CMK (cell line): Measurements from ENCODE around the gene RNF150.
"Not testable (repeated sequence)": the region's sequence is repeated elsewhere in the genome, so short reads cannot be mapped to it uniquely, and the experiment has no call there.

Experiments
- DNase-seq: peaks from one replicate; pipeline ENCODE4 v3.0.0-alpha.2; 2010; ENCODE audit warnings: low read depth

RNF150 gene

DNA sequence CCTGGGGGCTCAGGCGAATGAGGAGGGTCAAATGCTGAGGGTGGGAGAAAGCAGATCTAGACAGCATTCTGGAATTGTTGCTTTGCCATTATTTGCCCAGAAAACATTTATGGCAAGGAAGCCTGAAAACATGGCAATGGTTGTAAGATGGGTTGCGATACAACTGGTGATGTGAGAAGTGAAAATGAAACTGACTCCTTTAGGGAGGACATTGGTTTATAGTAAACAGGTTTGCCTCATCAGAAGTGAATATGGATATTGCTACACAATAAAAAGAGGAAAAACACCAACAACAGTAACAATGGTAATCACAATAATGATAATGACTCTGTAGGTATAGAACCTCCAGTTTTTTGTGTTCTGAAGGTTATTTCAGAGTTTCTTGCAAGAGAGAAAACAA is 270.1 kb downstream of the RNF150 start:
- DNase-seq = no peak

DNA sequence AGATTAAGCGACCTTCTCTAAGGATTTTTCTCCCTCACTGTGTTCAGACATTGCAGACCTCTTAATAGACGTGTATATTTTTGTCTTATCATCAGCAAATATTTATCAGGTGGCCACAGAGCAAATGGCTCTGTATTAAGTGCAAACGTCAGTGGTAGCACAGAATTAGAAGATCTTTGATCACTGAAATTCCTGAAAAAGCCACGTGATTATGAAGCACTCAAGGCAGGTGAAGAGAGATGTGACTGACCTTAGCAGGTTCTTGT is 271.2 kb downstream of the RNF150 start:
- no peak for DNase-seq

DNA sequence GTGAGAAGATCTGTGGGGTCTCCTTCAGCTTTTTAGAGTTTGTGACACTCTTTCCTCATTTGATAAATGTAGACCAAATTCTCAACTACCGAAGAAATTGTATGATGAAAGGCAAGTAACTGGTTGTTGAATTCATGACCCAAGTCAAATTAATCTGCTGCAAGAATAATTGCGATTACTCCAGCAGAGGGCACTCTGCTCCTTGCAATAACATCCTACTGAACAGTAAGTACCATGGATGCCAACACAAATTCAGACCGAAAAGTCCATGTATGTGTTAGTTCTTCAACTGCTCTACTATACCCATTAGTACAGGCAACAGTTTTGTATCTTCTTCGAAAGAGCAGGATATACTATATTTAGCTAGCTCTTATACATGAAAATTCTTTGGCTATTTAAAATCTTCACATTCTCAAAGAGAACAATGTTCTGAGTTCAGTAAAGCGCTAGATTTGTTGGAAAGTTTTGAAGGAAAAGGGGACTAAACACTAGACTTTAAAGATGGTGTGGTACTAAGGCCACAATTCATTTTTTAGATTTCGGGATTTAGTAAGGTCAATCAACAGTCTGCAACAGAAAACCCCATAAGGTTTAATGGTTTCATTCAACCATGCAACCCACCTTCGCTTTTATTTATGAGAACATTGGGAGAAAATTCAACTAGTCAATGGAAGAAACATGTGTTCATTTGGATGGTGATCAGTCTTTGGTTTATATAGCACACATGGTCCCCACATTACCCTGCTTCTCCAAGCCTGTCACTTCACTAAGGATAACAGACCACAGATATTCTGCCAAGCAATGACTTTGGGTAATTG is 271.7 kb downstream of the RNF150 start:
- peak; percentile 53 for DNase-seq

DNA sequence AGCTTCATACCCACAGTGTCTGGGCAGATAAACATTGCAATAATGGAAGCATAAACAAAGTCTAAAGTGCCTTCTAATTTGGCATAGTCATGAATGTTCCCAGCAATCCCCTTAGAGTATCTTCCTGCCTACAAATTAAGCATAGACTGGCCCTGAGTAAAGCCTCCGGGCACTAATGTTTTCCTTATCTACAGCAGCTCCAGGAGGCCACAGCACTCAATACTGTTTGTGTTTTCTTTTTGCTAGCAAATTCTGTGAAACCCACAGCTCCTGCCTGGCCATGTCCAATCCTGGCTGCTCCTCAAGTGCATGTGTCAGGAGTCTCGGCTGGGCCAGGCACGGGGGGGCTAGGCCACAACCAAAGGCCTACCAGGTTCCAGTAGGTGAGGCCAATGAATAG is 274.4 kb downstream of the RNF150 start:
- no peak for DNase-seq

DNA sequence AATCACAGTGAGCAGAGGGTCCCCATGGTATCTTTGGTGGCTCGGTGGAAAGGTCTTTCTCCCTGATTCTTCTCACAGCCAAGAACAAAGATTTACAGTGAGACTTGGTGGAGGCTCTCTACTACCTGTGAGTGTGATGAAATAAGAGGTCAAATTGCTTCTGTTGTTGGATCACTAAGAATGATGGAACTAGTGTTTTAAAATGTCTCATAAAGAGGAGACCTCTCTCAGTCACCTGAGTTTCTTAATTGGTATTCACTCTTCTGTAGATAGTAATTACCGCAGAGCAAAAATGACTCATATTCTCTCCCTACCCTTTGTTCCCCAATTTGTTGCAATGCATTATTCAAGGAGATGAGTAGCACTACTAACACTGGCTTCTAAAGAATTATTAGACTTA is 276.2 kb downstream of the RNF150 start:
- DNase-seq = no peak

DNA sequence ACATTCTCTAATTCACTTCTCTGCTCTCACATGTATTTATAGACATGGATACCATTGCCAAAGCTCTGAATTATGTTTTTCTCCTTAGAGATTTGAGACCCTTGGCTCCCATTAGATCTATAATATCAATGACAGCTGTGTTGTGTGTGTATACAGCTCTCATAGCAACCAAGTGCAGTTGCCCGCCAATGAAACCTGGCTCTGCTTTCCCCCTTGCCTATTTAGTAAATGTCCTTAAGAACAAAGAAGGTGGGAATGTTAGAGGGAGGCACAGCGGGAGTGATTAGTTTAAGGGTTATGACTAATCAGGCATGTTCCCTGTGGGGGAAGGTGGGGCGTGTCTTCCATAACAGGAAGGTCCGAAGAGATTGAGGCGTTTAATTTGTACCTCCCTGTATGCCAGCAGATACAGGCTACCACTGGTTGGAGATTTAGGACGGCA is 276.6 kb downstream of the RNF150 start:
- DNase-seq = no peak

DNA sequence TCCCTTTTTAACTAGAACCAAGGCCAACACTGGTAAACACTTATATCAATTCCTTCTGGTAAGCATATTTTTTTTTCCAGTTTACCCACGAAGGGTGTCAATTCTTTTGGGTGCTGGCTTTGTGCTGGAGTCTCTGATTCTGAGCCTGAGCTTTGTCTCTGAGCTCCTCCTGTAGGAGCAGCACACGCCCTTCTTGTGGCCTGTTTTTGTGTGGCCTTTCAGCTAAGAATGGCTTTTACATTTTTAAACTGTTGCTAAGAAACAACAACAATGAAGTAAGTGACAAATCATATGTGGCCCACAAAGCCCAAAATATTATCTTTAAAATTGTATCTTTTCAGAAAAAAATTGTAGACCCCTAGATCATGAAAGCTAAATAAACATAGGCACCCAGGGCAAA is 279.1 kb downstream of the RNF150 start:
- no peak for DNase-seq

DNA sequence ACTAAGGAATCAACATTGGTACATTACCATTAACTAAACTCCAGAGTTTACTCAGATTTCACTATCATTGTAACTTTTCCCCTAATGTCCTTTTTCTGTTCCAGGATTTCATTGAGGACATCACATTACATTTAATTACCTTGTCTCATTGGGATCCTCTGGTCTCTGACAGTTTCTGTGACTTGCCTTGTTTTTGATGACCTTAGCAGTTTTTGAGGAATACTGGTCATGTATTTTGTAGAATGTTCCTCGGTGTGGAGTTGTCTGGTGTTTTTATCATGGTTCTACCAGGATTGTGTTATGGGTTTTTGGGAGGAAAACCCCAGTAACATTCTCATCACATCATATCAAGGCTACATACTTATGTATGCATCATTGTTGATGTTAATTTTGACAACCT is 281.5 kb downstream of the RNF150 start:
- no peak for DNase-seq

DNA sequence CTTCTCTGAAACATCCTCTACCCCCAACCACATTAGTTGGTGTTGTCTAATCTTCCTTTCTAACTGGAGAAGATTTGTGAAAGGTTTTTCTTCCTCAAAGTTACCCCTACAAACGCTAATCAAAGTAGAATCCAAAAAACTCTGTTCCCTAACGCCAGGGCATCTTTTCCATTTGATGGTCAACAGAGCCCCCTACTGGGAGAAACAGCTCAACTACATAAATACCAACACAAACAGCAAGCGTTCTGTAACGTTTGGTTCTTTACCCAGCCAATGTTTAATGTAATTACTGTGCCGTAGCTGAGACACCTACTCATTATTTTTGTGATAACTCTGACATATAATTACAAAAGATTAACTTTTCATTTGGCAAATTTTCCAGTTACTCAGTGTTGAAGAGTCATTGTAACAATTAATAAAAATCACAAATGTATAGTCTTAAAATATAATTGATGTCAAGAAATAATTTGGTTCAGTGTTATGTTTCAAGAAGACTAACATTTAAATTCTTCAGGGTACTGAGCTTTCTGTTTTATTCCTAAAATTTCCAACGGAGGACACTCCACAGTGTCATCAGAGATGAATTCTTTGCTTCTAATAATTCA is 282.1 kb downstream of the RNF150 start:
- peak; percentile 30 for DNase-seq

DNA sequence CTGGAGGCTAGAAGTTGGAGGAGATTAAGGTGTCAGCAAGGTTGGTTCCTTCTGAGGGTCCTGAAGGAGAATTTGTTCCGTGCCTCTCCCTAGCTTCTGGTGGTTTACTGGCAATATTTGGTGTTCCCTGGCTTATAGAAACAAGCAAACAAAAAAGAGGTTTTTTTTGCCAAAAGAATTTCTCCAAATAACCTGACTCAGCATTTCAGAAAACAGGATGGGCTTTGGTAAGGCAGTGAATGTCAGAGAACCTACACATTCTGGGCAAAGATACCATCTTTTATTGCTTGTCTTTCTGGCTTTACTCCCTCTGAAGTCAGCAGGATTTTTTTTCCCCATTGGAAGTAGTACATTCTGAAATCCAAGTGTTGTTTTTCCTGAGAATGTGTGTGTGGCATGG is 283.7 kb downstream of the RNF150 start:
- no peak for DNase-seq

DNA sequence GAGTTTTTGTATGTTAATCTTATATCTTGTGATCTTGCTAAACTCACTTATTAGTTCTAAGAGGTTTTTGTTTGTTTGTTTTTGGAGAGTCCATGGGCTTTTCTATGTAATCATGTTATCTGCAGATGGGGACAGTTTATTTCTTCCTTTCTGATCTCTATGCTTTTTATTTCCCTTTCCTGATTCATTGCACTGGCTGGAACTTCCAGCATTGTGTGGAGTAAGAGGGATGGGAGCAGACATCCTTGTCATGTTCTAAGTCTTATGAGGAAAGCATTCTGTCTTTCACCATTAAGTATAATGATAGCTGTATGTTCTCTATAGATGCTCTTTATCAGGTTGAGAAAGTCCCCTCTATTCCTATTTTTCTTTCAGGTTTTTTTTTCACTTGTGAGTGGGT is 286.5 kb downstream of the RNF150 start:
- no peak for DNase-seq

DNA sequence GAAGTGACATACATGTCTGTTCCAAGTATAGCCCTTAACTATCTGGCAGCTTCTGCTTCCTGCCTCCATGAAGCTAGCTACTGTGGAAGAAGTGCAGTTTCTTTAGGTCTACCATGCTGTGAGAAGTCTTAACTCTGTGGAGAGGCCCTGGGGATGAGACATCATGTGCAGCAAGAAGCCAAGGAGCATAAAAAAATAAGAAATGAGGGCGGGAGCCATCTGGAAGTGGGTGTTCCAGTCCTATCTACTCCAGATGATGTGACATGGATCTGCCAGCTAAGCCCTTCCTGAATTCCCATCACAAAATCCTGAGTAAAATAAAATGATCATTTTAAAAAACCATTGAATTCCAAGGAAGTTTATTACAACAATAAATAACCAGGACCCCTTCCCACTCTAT is 289.2 kb downstream of the RNF150 start:
- DNase-seq = no peak

DNA sequence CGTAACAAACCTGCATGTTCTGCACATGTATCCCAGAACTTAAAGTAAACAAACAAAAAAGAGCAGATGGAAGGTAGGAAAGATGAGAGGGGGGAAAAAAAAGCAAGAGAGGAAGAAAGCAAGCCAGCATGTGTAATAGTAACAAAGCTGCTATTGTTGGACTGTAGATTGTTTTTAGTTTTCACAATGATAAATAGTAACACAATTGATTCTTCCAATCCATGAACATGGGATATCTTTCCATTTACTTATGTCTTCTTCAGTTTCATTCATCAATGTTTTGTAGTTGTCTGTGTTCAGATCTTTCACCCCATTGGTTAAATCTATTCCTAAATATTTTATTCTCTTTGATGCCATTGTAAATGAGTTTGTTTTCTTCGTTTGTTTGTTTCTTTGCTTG is 292.1 kb downstream of the RNF150 start:
- DNase-seq = no peak

DNA sequence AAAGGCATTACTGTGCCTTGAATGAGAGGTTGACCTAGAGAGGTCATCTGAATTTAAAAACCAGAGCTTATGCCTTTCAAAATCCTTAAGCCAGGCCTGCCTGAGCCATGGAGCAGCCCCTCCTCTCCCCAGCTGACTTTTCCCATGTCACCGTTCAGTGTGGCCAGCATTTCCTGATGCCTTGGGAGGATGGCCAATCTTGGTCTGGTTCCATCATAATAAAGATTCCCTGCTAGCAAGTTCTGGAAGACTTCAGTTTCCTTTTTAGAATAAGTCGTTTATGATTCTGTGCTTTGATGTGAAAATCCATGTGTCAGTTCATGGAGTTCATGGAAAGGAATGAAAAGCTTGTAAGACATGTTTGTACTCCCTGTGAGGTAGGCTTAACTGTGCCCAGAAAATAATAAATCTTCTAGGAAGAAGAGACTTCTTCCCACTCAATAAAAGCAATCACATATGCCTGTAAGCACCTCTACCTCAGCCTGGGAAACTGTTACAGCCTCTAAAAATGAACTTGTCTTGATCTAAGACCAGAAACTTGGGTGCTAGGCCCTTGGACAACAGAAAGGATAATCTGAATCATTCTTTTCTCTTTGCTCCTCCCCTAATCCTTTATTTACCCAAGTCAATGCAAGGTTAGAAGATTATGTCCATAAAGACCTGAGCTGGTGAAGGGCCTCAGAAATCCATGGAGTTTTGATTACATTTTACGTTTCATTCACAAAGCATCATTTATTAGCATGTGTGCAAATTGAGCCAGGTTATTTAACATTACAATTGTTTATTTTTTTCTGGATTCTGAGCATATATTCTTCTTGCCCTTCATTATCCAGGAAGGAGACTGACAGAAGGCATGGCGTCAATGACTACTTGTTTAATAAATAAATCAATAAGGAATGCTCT is 293.1 kb downstream of the RNF150 start:
- no peak for DNase-seq

DNA sequence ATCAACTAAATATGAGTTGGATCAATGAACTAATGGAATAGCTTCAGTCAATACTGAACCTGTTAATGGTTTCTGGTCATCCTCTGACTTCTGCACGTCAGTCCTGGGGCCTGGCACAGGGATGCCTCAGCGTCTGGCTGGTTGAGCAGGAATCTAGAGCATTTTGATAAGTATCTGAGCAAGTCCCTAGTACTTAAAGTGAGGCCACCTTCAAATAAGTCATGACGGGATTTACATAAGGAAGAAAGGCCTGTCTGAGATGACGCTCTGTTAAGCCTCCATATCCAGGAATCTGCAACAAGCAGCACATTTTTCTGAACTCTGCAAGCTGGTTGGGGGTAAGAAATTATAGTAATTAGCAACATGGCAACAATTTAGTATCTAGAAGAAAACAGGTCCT is 293.9 kb downstream of the RNF150 start:
- no peak for DNase-seq

DNA sequence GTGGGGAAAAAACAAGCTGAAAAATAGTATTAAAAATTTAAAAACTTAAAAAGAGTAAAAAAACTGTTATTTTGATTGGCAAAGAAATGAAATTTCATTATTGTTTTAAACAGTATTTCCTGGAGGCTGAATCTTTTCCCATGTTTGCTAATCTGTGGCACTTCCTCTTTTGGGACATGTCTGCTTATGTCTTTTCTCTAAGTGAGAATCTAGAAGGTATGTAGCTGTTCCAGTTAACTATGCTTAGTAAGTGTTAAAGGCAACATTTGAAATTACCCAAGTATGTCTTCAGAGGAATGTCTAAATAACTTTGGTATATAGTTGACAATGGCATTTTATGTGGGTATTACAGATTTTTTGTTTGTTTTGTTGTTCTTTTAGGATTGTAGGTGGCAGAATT is 295.5 kb downstream of the RNF150 start:
- DNase-seq = no peak

DNA sequence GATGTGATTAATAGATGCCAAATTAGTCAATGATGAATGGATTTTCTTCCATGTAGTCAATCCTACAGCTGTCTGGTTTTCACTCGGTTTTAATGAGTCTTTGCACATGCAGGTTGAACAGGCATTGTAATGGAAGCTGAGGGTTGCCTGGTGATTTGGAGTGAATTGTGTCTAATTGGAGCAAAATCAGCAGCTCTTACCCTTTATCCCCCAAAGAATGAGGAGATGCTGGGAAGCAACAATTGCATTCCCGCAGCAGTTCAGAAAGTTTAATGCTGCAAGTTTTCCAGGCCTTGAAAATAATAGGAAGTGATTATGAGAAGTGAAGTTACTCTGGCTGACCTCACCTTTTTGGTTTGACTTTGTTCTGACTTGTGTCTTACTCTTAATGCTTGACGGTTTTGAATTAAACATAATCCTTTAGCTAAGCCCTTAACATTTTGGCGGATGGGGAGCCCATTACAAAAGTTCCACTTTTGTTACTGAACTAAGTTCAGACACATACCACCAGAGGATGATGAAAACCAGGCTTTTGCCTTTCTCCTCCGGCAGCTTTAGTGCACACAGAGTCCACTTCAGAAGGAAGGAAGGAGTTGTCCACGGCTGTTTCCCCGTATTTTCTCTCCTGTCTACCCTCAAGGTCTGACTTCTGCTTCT is 298.3 kb downstream of the RNF150 start:
- no peak for DNase-seq

DNA sequence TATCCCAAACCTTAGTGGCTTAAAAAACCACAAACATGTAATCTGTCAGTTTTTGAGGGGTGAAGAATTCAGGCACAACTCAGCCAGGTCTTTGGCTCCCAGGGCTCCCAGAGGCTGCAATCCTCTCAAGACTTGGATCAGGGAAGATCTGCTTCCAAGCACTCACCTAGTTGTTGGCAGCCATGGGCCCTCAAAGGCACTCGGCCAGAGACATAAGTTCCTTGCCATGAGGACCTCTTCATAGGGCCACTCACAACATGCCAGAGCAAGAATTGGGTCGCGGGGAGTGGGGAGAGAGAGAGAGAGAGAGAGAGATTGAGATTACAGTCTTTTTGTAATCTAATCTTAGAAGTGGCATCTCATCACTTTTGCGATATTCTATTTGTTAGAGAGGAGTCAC is 300.0 kb downstream of the RNF150 start:
- DNase-seq = no peak

DNA sequence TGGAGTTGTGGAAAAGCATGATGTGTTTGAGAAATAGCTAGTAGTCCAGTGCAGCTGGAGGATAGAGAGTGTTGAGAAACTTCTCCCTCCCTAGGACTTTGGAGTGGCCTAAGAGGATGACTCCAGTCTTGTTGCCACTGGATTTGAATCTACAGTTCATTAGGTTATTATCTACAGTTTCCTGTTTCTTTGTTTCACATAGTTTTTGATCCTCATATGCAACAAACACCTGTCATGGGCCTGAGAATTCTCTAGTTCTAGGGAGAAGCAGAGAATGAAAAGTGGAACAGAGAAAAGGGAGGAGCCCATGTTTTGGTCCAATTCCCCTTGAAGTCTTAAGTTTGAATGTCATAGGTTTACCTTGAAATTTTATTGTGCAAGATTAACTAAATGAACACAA is 303.4 kb downstream of the RNF150 start:
- no peak for DNase-seq

DNA sequence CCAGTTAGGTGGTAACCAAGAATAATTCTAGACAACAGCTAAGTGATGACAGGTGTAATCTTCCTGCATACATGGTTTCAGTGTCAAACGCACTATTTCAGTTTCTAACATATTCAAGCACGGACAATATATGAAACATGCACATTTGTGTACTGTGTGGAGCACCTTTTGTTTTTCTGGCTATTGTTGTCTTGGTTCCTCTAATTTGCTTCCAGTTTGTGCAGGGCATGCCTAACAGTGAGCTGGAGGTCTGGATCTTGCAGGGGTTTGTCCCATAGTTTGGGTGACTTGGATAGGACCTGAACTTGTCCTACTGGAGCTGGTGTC is 306.6 kb downstream of the RNF150 start:
- DNase-seq = no peak

DNA sequence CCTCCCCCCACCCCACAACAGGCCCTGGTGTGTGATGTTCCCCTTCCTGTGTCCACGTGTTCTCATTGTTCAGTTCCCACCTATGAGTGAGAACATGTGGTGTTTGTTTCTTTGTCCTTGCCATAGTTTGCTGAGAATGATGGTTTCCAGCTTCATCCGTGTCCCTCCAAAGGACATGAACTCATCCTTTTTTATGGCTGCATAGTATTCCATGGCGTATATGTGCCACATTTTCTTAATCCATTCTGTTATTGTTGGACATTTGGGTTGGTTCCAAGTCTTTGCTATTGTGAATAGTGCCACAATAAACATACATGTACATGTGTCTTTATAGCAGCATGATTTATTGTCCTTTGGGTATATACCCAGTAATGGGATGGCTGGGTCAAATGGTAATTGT is 312.7 kb downstream of the RNF150 start:
- not testable (repeated sequence) for DNase-seq

DNA sequence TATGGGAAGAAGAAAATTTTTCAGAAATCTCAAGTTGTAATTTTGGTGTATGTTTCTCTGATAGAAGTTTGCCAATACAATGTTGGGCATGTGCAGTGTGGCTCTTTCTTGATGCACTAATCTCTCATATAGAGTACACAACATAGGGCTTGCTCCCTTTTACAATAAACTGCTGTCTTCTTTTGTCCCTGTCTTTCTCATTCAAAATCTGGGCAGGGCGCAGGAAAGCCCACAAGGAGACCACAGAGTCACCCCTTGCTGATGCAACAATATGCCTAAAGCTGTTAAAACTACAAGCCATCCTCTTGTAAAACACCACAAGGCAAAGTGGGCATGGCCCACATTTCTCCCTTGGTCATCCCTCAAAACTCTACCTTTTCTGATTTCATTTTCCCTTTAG is 313.7 kb downstream of the RNF150 start:
- no peak for DNase-seq

DNA sequence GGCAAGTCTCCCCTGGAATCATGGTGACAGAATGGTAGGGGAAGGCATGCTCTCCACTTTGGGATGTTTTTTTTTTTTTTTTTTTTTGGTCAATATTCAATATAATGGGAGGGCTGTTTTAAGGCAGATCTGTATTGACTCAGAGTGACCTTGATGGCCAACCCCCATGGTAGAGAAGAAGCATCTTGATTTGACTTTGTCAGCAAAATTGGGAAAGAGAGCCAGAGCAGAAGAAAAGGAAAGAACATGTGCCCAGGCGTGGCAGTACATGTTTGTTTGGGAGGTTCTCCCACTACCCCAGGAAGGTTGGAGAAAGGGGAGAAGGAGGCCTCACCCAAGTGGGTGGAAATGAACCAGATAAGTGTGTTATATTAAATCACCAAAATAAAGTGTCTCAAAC is 314.8 kb downstream of the RNF150 start:
- DNase-seq = no peak
